Activated naive CD4-positive, alpha-beta T cell treated with anti-CD3 and anti-CD28 coated beads, Interleukin-2, amount 50 U/mL, for 16 hours (primary cell): ENCODE data around the gene ITGA1.

Experiments used
- DNase-seq: peaks from one replicate; pipeline ENCODE4 v3.0.0-alpha.2; 2020

Gene ITGA1

DNA sequence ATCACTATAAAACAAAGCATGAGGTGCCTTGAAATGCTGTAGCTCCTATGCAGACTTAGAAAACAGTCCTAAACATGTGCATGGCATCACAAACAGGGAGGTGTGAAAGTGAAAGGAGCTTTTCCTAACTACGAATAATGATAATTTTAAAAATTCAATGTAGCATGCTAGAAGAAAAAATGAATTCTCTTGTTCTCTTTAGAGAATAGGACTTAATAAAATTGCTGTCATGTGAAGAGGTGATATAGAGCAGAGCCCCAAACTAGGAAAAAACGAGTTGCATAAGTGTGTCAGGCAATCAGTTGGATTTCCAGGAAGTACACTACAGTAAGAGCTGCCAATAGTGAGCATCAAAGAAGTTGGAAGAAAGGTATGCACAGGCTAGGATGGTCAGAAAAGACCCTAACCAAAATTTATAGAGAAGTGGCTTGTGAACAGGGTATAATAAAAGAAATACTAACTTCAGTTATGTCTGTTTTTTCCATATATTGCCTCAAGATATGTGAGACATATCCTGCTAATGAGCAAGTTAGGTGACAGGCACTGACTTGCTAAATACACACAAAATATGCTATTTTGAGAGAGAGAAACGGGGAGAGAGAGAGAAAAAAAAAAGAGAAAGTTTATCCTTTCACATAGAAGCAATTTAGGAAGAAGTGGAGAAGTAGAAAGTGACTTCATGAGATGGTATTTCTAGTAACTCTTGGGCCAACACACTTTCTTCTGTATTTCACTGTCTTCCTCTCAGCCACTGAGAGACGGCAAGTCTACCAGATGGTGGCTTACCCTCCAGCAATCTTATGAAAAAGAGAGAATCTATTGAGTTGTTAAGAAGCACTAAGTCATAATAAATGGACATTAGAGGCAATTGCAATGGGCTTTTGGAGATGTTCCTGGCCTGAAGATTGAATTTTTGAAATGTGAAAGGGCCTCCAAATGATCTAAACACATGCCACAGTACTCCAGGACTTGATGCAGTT, 219.5 kb downstream of the ITGA1 start:
- no peak for DNase-seq

DNA sequence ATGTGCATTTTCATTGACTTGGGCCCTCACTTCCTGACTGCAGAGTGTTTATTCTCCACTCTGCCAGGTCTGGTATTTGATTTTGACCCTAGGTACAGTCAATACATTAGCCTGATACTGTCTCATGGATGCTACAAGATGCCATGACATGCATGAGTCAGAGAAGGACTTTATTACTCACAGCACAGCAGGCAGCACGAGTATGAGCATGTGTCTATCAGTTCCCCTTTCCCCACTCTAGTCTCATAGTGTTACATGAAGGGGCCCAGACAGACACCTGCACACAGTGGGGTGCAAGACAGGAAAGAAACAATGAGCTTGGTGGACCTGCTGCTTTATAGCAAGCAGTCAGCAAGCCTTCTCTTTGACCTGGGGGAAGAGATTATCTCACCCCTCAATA, 221.0 kb downstream of the ITGA1 start:
- peak; percentile 34 for DNase-seq
